Subcutaneous adipose tissue (tissue), 4 donors: ENCODE results near the gene TMEM132E. TPM values are rescaled to one million over a fixed set of nuclear protein-coding genes. Genes with fewer than 3 reads are reported as not detected.

Experiments used
- total RNA-seq, 4 donors: library from RNA; depleted of rRNA; stranded (reverse); fragments of >200 nt; gene quantifications; one replicate each; pipeline ENCODE4 v1.1.0, GENCODE V29; 2016
- TF ChIP-seq, protein P1 (sequence below): fragments of 450-650 bp; IDR thresholded peaks from one replicate; pipeline ENCODE4 v1.5.1; 2016; ENCODE audit warnings: low read depth, mild to moderate bottlenecking, control low read depth, antibody characterized with exemption, moderate library complexity

The TMEM132E gene
- total RNA-seq, 4 donors from 2014 or later, result 0.17 to 1.5 (median 0.27) TPM

DNA sequence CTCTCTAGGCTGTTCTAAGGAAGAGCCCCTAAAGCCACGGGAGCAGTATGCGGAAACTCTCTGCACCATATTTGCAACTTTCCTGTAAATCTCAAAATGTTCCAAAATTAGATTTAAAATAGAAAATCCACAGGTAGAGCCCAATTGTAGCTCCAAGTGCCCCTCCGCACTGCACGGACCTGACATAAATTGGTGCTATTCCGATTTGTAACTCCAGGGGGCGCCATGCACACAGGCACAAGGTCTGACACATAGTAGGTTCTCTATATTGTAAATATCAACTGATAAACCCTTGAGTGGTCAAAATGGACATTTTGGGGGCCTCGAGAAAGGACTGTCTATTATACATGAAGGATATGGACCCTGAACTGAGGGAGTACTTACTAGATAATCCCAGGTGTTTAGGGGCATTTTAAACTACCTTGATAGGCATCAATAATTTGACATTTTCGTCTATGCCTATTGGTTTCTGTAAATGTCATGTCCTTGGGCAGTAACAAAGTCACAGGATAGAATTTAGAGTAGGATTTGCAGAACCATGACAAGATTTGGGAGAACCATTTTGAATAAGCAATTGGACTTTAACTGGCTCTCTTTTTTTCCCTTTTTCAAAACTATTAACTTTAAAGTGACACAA lies 36.6 kb upstream of the TMEM132E start:
- TF ChIP-seq, protein P1, sequence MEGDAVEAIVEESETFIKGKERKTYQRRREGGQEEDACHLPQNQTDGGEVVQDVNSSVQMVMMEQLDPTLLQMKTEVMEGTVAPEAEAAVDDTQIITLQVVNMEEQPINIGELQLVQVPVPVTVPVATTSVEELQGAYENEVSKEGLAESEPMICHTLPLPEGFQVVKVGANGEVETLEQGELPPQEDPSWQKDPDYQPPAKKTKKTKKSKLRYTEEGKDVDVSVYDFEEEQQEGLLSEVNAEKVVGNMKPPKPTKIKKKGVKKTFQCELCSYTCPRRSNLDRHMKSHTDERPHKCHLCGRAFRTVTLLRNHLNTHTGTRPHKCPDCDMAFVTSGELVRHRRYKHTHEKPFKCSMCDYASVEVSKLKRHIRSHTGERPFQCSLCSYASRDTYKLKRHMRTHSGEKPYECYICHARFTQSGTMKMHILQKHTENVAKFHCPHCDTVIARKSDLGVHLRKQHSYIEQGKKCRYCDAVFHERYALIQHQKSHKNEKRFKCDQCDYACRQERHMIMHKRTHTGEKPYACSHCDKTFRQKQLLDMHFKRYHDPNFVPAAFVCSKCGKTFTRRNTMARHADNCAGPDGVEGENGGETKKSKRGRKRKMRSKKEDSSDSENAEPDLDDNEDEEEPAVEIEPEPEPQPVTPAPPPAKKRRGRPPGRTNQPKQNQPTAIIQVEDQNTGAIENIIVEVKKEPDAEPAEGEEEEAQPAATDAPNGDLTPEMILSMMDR, result no peak

DNA sequence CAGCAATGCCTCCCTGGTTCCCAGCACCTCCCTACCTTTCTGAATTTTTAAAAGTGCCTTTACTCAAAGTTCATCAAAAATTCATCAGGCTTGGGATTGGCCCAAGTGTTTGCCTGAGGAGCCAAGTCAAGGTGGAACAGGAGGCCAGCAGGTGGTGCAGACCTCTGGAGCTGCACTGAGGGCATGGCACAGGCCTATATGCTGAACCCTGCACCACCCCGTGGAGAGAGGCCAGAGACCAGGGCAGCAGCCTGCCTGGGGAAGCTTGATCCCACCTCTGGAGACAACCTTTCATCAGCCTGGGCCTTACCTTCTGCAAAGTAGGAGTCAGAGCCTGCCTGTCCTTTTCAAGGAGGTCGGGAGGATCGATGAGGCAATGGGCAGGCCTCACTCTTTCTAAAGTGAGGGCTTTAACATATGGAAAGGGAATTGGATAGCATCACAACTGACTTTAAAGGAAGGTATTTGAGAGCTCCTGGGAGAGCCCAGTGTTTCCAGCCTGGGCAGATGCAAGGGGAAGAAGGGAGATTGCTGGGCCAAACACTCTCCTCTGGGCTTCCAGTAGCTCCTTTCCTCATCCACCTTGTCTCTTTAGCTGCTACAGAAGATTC lies 31.8 kb upstream of the TMEM132E start:
- TF ChIP-seq, protein P1, result no peak

DNA sequence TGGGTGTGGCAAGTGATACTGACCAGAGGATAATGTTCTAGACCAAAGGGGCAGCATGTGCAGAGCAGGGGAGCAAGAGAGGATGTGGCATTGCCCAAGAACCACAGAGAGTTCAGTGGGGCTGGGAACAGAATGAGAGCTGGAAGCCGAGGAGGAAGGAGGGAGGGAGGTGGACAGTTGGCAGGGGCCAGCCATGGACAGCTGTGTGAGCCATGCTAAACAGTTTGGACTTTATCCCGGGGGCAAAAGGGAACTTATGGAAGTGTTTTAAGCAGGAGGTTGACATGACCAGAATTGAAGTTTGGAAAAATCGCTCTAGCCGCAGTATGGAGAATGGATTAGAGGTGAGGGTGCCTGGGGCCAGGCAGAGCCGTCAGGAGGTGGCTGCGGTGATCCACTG lies 29.4 kb upstream of the TMEM132E start:
- TF ChIP-seq, protein P1, result no peak

DNA sequence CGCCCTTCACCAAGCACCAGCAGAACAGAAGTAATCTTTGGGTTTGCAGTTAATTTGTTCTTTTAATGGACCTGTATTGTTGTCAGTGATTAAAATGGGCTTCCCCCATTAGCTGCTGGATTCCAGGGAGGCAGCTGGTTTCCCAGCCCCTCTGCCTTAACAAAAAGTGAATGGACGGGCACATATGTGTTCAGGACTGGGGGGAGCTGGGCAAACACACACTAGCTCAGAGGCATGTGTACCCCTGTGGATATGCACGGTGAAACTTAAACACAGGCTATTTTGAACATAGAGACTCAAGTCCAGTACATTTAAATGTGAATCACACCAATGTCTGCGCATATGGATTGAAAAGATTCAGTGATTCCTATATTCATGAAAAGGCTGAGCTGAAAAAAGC lies 25.5 kb upstream of the TMEM132E start:
- TF ChIP-seq, protein P1, result no peak

DNA sequence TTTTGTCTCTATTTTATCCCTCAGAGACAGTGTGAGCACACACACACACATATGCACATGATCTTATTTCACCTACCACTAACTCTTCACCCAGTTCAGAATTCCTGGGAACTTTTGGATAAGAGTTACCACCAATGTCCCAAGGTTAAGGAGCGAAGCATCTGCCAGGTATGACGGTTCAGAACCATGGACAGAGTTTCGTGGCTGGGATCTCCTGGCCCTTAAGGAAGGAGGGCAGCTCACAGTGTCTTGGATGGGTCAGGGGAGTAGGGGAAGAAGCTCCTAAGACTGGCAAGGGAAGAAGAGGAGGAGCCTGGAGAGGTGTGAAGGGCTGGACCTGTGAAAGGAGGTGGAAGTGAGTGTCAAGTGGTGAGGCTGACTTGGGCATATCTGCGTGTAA lies 23.0 kb upstream of the TMEM132E start:
- TF ChIP-seq, protein P1, result no peak

DNA sequence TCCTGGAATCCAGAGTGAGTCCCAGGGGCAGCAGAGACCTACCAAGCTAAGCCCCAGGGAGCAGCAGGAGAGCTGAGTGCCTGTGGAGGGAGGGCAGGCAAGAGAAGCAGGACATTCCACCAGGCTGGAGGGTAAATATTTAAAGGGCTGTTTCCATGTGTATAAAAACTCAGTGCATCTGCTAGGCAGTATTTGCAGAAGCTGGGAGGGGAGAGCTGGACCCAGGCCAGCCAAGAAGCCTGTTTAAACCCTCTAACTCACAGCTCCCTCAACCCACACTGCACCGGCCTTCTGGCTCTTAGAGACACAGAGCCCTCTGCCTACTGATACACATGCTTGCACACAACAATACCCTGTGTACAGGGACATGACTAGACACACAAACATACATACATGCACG lies 22.5 kb upstream of the TMEM132E start:
- TF ChIP-seq, protein P1, result no peak

DNA sequence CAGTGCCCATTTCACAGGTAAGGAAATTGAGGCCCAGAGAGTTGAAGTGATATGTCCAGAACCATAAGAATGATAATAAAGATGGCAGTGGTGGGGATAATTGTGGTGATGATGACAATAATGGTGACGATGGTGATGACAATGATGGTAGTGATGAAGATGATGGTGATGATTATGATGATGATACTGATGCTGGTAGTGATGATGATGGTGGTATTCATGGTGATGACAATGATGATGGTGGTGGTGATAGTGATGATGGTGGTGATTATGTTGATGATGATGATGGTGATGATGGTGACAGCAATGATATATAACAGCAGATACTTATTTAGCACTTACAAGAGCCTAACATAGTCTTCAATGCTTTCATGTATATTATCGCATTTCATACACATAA lies 18.1 kb upstream of the TMEM132E start:
- TF ChIP-seq, protein P1, result no peak
